A549 (cell line): ENCODE measurements around the gene HEBP1. TPM values are rescaled to one million over a fixed set of nuclear protein-coding genes. Genes with fewer than 3 reads are reported as not detected.

Source experiments
- ATAC-seq, 2 experiments: fragments of 200-7000 bp in 1 of 2; fragments of >200 bp in 1 of 2; cut with Nextera tagmentation in 1 of 2; cut with Tn5 transposase in 1 of 2; 3 replicates each; pipeline versions ENCODE4 v1.8.0 to v1.9.1; 2018 to 2020; ENCODE audit warnings: mild to moderate bottlenecking in 1 of 2, moderate library complexity in 1 of 2
- CTCF ChIA-PET: fragments of 300-600 bp; sonication (Branson Sonifier 250); formaldehyde crosslinking; extraction: SDS; loops from one replicate; lab custom pipeline; 2021; ENCODE audit warnings: antibody characterized with exemption, inconsistent platforms; lab: Yijun Ruan, JAX
- POLR2A ChIA-PET: fragments of 350-600 bp; formaldehyde crosslinking; extraction: SDS; loops from one replicate; lab custom pipeline; 2021; ENCODE audit warnings: antibody characterized with exemption, inconsistent platforms; lab: Yijun Ruan, JAX
- DNase-seq, 2 experiments: peaks; one replicate each; pipeline versions ENCODE4 v3.0.0 to v3.0.0-alpha.2; 2011 to 2016; ENCODE audit warnings: low read depth in 1 of 2, low spot score in 1 of 2
- FAIRE-seq: peaks from 2 replicates; lab custom pipeline; 2011; peaks lifted over from hg19 to GRCh38; lab: Jason Lieb, UNC
- H3K27ac ChIP-seq, 2 experiments: fragments of >200 bp; sonication (Bioruptor Twin); formaldehyde crosslinking; 3 replicates each; pipeline ENCODE4 v1.5.1; 2016 to 2017
- H3K4me1 ChIP-seq: fragments of >200 bp; sonication (Bioruptor Twin); formaldehyde crosslinking; 3 replicates; pipeline ENCODE4 v1.6.1; 2016
- H3K4me2 ChIP-seq: fragments of >200 bp; sonication (Bioruptor Twin); formaldehyde crosslinking; 3 replicates; pipeline ENCODE4 v1.6.1; 2016
- H3K4me3 ChIP-seq: fragments of >200 bp; sonication (Bioruptor Twin); formaldehyde crosslinking; 3 replicates; pipeline ENCODE4 v1.5.1; 2016
- H3K9me3 ChIP-seq: fragments of >200 bp; sonication (Bioruptor Twin); formaldehyde crosslinking; 3 replicates; pipeline ENCODE4 v1.6.1; 2016
- BCL3 ChIP-seq: fragments of >200 bp; sonication (Bioruptor Twin); formaldehyde crosslinking; IDR thresholded peaks from 3 replicates; pipeline ENCODE4 v1.6.1; 2016
- CBX8 ChIP-seq: fragments of 200-600 bp; sonication (generic); IDR thresholded peaks from 2 replicates; pipeline ENCODE4 v1.6.1; 2016
- CHD4 ChIP-seq: fragments of 200-600 bp; sonication (generic); IDR thresholded peaks from 2 replicates; pipeline ENCODE4 v1.6.1; 2016; ENCODE audit warnings: antibody characterized with exemption, mild to moderate bottlenecking, borderline replicate concordance
- CTCF ChIP-seq: fragments of >200 bp; sonication (Bioruptor Twin); formaldehyde crosslinking; IDR thresholded peaks from 3 replicates; pipeline ENCODE4 v1.5.1; 2016
- ELK1 ChIP-seq: fragments of 150-350 bp; IDR thresholded peaks from 2 replicates; pipeline ENCODE4 v1.6.1; 2014; ENCODE audit warnings: low read depth, mild to moderate bottlenecking, low read length
- EP300 ChIP-seq, 2 experiments: fragments of >200 bp; sonication (Bioruptor Twin); formaldehyde crosslinking; IDR thresholded peaks; 2 replicates in 1 of 2; 3 replicates in 1 of 2; pipeline ENCODE4 v1.6.1; 2016 to 2017
- ESRRA ChIP-seq: fragments of 150-350 bp; IDR thresholded peaks from 2 replicates; pipeline ENCODE4 v1.6.1; 2014; ENCODE audit warnings: mild to moderate bottlenecking, low read length, borderline replicate concordance
- FOSB ChIP-seq: fragments of 250-450 bp; sonication (Bioruptor Pico); IDR thresholded peaks from 2 replicates; pipeline ENCODE4 v1.5.0; 2020; ENCODE audit warnings: mild to moderate bottlenecking, moderate library complexity
- FOSL2 ChIP-seq, 2 experiments: fragments of 450-650 bp in 1 of 2; fragments of >200 bp in 1 of 2; sonication (Bioruptor Twin) in 1 of 2; formaldehyde crosslinking; IDR thresholded peaks; 2 replicates each; pipeline versions ENCODE4 v1.5.0 to v1.6.1; 2016 to 2020; ENCODE audit warnings: mild to moderate bottlenecking in 1 of 2, moderate library complexity in 1 of 2
- GATA3 ChIP-seq: IDR thresholded peaks from 2 replicates; pipeline ENCODE4 v1.6.1; 2012; ENCODE audit warnings: borderline replicate concordance
- HDAC2 ChIP-seq: fragments of 200-600 bp; sonication (generic); IDR thresholded peaks from 2 replicates; pipeline ENCODE4 v1.6.1; 2016
- KDM5A ChIP-seq: fragments of 200-600 bp; sonication (generic); IDR thresholded peaks from 2 replicates; pipeline ENCODE4 v1.6.1; 2016; ENCODE audit warnings: antibody characterized with exemption, mild to moderate bottlenecking
- MYC ChIP-seq: IDR thresholded peaks from 2 replicates; pipeline ENCODE4 v1.6.1; 2012; ENCODE audit warnings: mild to moderate bottlenecking, inconsistent platforms, low read length, improper control_type of control experiment, borderline replicate concordance
- PBX3 ChIP-seq: IDR thresholded peaks from 2 replicates; pipeline ENCODE4 v1.6.1; 2012
- RCOR1 ChIP-seq: fragments of 150-350 bp; IDR thresholded peaks from 2 replicates; pipeline ENCODE4 v1.6.1; 2014; ENCODE audit warnings: antibody characterized with exemption, low read length, low read depth
- SREBF2 ChIP-seq: fragments of 450-650 bp; IDR thresholded peaks from 2 replicates; pipeline ENCODE4 v1.6.1; 2014; ENCODE audit warnings: mild to moderate bottlenecking, moderate library complexity
- ZC3H11A ChIP-seq: fragments of 450-650 bp; IDR thresholded peaks from 2 replicates; pipeline ENCODE4 v1.6.1; 2014; ENCODE audit warnings: antibody characterized with exemption, mild to moderate bottlenecking
- ZFP36 ChIP-seq: fragments of 450-650 bp; IDR thresholded peaks from 2 replicates; pipeline ENCODE4 v1.6.1; 2014; ENCODE audit warnings: borderline replicate concordance; ENCODE audit not compliant: partially characterized antibody
- ZSCAN20 ChIP-seq: fragments of 250-450 bp; sonication (Bioruptor Pico); IDR thresholded peaks from 2 replicates; pipeline ENCODE4 v1.8.0; 2022; ENCODE audit warnings: mild to moderate bottlenecking, moderate library complexity
- whole genome bisulfite sequencing: methylation state at CpG from one replicate; pipeline ENCODE4 v1.1.6; 2017; ENCODE audit errors: missing lambda C conversion rate; 5-methylcytosine and 5-hydroxymethylcytosine counted together
- polyA plus RNA-seq, 4 experiments: library from polyadenylated mRNA; depleted of rRNA in 3 of 4; stranded (reverse); fragments of >200 nt; fragmentation: RNase III in 1 of 4; extraction: RNeasy Plus Mini Kit Qiagen cat#74134 plus additional on column Dnase treatment in 1 of 4; gene quantifications; 2 replicates in 3 of 4; 3 replicates in 1 of 4; pipeline ENCODE4 v1.2.3, GENCODE V29; 2011 to 2017

Gene HEBP1
- polyA plus RNA-seq, 2 of the 4 experiments (the other 2 are of a cell fraction) = 24.8 to 48.9 TPM

DNA sequence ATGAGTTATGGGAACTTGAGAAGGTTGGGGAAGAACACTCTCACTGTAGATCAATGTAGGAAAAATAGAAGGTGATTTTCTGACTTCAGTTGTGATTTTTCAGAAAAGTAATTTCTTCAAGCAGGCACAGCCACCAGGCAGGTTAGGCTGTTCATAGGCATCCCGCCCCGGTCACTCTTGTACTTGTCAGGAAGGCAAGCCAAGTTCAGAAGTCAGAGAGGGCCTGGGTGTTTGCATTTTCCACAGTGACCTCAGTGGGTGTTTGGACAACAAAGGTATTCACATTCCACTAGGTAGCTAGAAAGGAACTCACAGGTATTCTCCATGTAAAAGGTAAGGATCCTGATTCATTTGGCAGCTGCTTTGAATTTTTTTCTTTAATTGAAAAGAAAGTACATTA, 41.2 kb upstream of the HEBP1 start:
- H3K4me3 ChIP-seq = no peak overlapping the region
- ChIA-PET CTCF (interaction anchor here (0.6 to 1.5 kb wide), 3 partner anchors 18 to 171 kb away, joined by 3 to 10 read pairs (median 3); no protein-coding TSS in a partner anchor), POLR2A (no interaction called here)
- peaks cover 8% of the 10 kb centered on the region; the same call in 1 of the 3 replicates for H3K4me1 ChIP-seq
- no peak for FAIRE-seq
- no peak for ATAC-seq
- no peaks in the 10 kb centered on the region for H3K9me3 ChIP-seq
- no peak for DNase-seq
- TF ChIP-seq RCOR1 (no peak), CHD4 (no peak), PBX3 (no peak), FOSB (no peak), MYC (no peak)
- H3K27ac ChIP-seq = no peak overlapping the region
- WGBS = 95% methylated on average over 2 of the region's 2 CpGs
- H3K4me2 ChIP-seq = no peak overlapping the region

DNA sequence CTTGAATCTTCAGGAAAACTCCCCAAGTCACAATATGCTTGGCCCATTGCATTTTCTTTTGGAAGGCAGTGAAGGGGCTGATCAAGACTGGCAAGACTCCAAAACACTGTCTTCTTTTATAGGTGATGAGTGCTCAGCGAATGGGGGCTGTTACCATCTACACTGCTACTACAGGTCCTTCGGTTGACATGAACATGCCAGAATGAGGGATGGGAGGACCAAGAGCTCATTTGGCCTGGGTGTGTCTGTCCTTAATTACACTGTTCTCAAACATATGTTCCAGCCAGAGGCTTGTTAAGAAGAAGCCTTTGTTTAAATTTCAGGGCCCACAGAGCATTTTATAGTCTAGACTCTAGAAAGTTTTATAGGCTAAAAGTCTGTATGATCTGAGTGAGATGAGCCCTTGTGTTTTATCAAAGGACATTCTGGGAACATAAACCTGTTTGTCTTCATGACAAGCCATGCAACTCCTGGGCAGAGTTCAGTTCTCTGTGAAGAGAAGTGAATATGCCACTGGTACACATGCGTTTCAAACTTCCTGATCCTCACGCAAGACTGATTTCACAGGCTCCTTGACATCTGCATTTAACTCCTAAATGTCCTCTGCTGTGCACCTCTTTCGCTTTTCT, 39.4 kb upstream of the HEBP1 start:
- Histone ChIP-seq H3K9me3 (no peaks in the 10 kb centered on the region), H3K4me1 (no peaks in the 10 kb centered on the region), H3K4me2 (no peak overlapping the region), H3K4me3 (no peak overlapping the region), H3K27ac (no peak overlapping the region)
- no peak for FAIRE-seq
- CTCF ChIA-PET = interaction anchor here (0.6 to 1.5 kb wide), 4 partner anchors 10 to 218 kb away, joined by 4 to 10 read pairs (median 6); no protein-coding TSS in a partner anchor
- DNase-seq = no peak
- ATAC-seq = no peak
- TF ChIP-seq KDM5A = no peak
- TF ChIP-seq CHD4 = no peak
- no peak for TF ChIP-seq CBX8
- no peak for TF ChIP-seq ZFP36
- no peak for TF ChIP-seq ELK1
- POLR2A ChIA-PET = no interaction called here
- WGBS = 80% methylated on average over 5 of the region's 5 CpGs

- CTCF ChIA-PET = interaction anchor here (0.6 to 5.9 kb wide), 3 partner anchors 14 to 218 kb away, joined by 4 to 22 read pairs (median 8); no protein-coding TSS in a partner anchor
Measured at GRCh38 chr12:13038491-13039161, 38.6 kb upstream of the HEBP1 start.

More at GRCh38 chr12:13038491-13039161, 38.6 kb upstream of the HEBP1 start:
- no peak overlapping the region for H3K27ac ChIP-seq
- POLR2A ChIA-PET = no interaction called here
- H3K4me2 ChIP-seq = no peak overlapping the region
- no peak overlapping the region for H3K4me3 ChIP-seq
- TF ChIP-seq BCL3 (no peak), ZC3H11A (no peak), GATA3 (no peak), SREBF2 (no peak), EP300 (IDR thresholded peaks at IDR 0.05) (no peak), HDAC2 (no peak), ESRRA (no peak), ZSCAN20 (CRISPR knock-in tag) (no peak), FOSL2 (IDR thresholded peaks at IDR 0.05) (no peak), FOSL2 (CRISPR knock-in tag; IDR thresholded peaks at IDR 0.05) (no peak), CTCF (no peak)
- no peaks in the 10 kb centered on the region for H3K9me3 ChIP-seq
- WGBS = 81% methylated on average over 4 of the region's 4 CpGs
- no peak for FAIRE-seq
- DNase-seq = no peak
- no peak for ATAC-seq
- H3K4me1 ChIP-seq = no peaks in the 10 kb centered on the region
